Measurements from ENCODE around the gene POLK. TPM values are rescaled to one million over a fixed set of nuclear protein-coding genes. Genes with fewer than 3 reads are reported as not detected.
"Not testable (repeated sequence)": the region's sequence is repeated elsewhere in the genome, so short reads cannot be mapped to it uniquely, and the experiment has no call there.

The POLK gene
- total and polyA plus RNA-seq, 2 experiments from 2014 or later, result 10.0 to 11.7 TPM

- H3K4me1 ChIP-seq (ENCODE audit: low read depth), result no peaks in the 10 kb centered on the region
- DNase-seq (ENCODE audit: low read depth in 1 of 2, low spot score in 1 of 2), result no peak
- H3K9me3 ChIP-seq (ENCODE audit: low read depth), result no peaks in the 10 kb centered on the region
- no peaks in the 10 kb centered on the region for H3K27me3 ChIP-seq
- no peak overlapping the region for H3K4me3 ChIP-seq
- no peaks in the 10 kb centered on the region for H3K36me3 ChIP-seq
- no peak overlapping the region for H3K27ac ChIP-seq
- no peak for TF ChIP-seq CTCF (IDR thresholded peaks at IDR 0.05; ENCODE audit: low read depth, low read length)
Measured at GRCh38 chr5:75481024-75481423, 30.7 kb upstream of the POLK start.

- no peaks in the 10 kb centered on the region for H3K27me3 ChIP-seq
- no peak for DNase-seq (ENCODE audit: low read depth in 1 of 2, low spot score in 1 of 2)
Measured at GRCh38 chr5:75482482-75482881, 29.2 kb upstream of the POLK start.

GRCh38 chr5:75484605-75485004 lies 27.1 kb upstream of the POLK start:
- no peaks in the 10 kb centered on the region for H3K27me3 ChIP-seq
- H3K9me3 ChIP-seq (ENCODE audit: low read depth), result no peaks in the 10 kb centered on the region
- H3K4me3 ChIP-seq, result no peak overlapping the region
- H3K4me1 ChIP-seq (ENCODE audit: low read depth), result no peaks in the 10 kb centered on the region
- no peak overlapping the region for H3K27ac ChIP-seq
- DNase-seq (ENCODE audit: low read depth in 1 of 2, low spot score in 1 of 2), result no peak
- TF ChIP-seq CTCF (IDR thresholded peaks at IDR 0.05; ENCODE audit: low read depth, low read length), result no peak
- no peaks in the 10 kb centered on the region for H3K36me3 ChIP-seq

More at GRCh38 chr5:75482482-75482881, 29.2 kb upstream of the POLK start:
- no peaks in the 10 kb centered on the region for H3K9me3 ChIP-seq (ENCODE audit: low read depth)
- TF ChIP-seq CTCF (IDR thresholded peaks at IDR 0.05; ENCODE audit: low read depth, low read length), result no peak
- no peak overlapping the region for H3K4me3 ChIP-seq
- H3K27ac ChIP-seq, result no peak overlapping the region
- H3K4me1 ChIP-seq (ENCODE audit: low read depth), result no peaks in the 10 kb centered on the region
- H3K36me3 ChIP-seq, result no peaks in the 10 kb centered on the region

GRCh38 chr5:75489847-75490246 lies 21.8 kb upstream of the POLK start:
- not testable (repeated sequence) for H3K4me3 ChIP-seq; H3K27me3 ChIP-seq; H3K9me3 ChIP-seq (ENCODE audit: low read depth); H3K4me1 ChIP-seq (ENCODE audit: low read depth); H3K27ac ChIP-seq; H3K36me3 ChIP-seq; DNase-seq (ENCODE audit: low read depth in 1 of 2, low spot score in 1 of 2)

GRCh38 chr5:75491621-75492020 lies 20.1 kb upstream of the POLK start:
- no peak for DNase-seq (ENCODE audit: low read depth in 1 of 2, low spot score in 1 of 2)
- TF ChIP-seq CTCF (IDR thresholded peaks at IDR 0.05; ENCODE audit: low read depth, low read length), result no peak
- Histone ChIP-seq H3K4me3 (no peak overlapping the region), H3K36me3 (peaks cover 3% of the 10 kb centered on the region), H3K27me3 (no peaks in the 10 kb centered on the region), H3K27ac (no peak overlapping the region), H3K9me3 (ENCODE audit: low read depth) (no peaks in the 10 kb centered on the region), H3K4me1 (ENCODE audit: low read depth) (no peaks in the 10 kb centered on the region)

GRCh38 chr5:75496026-75496425 lies 15.7 kb upstream of the POLK start:
- Histone ChIP-seq H3K4me1 (ENCODE audit: low read depth) (no peaks in the 10 kb centered on the region), H3K9me3 (ENCODE audit: low read depth) (no peaks in the 10 kb centered on the region), H3K27me3 (no peaks in the 10 kb centered on the region), H3K27ac (no peak overlapping the region), H3K4me3 (no peak overlapping the region), H3K36me3 (peaks cover 3% of the 10 kb centered on the region)
- peak in 1 of 2 donors; percentile 5 for DNase-seq (ENCODE audit: low read depth in 1 of 2, low spot score in 1 of 2)
- TF ChIP-seq CTCF (IDR thresholded peaks at IDR 0.05; ENCODE audit: low read depth, low read length), result no peak

Data from cardiac muscle cell (in vitro differentiated cells and primary cell).